ENCODE data around the gene LRRC4C.

The LRRC4C gene

GRCh38 chr11:40370821-40371616, 1088.4 kb downstream of the LRRC4C start:
- no peak for DNase-seq (ENCODE audit: low read depth)

GRCh38 chr11:40360206-40360798, 1099.2 kb downstream of the LRRC4C start:
- DNase-seq (ENCODE audit: low read depth): no peak

GRCh38 chr11:40354121-40354520, 1105.3 kb downstream of the LRRC4C start:
- no peak for DNase-seq (ENCODE audit: low read depth)

- DNase-seq (ENCODE audit: low read depth): no peak
Measured at GRCh38 chr11:40340911-40341310, 1118.5 kb downstream of the LRRC4C start.

- no peak for DNase-seq (ENCODE audit: low read depth)
Measured at GRCh38 chr11:40338739-40339138, 1120.7 kb downstream of the LRRC4C start.

- no peak for DNase-seq (ENCODE audit: low read depth)
Measured at GRCh38 chr11:40338062-40338461, 1121.4 kb downstream of the LRRC4C start.

GRCh38 chr11:40337118-40337517, 1122.3 kb downstream of the LRRC4C start:
- DNase-seq (ENCODE audit: low read depth): no peak

GRCh38 chr11:40328890-40329614, 1130.4 kb downstream of the LRRC4C start:
- DNase-seq (ENCODE audit: low read depth): no peak

GRCh38 chr11:40323241-40323640, 1136.2 kb downstream of the LRRC4C start:
- no peak for DNase-seq (ENCODE audit: low read depth)

- DNase-seq (ENCODE audit: low read depth): no peak
Measured at GRCh38 chr11:40321537-40321936, 1137.9 kb downstream of the LRRC4C start.

- no peak for DNase-seq (ENCODE audit: low read depth)
Measured at GRCh38 chr11:40316171-40316570, 1143.3 kb downstream of the LRRC4C start.

GRCh38 chr11:40315122-40315521, 1144.3 kb downstream of the LRRC4C start:
- no peak for DNase-seq (ENCODE audit: low read depth)

- DNase-seq (ENCODE audit: low read depth): no peak
Measured at GRCh38 chr11:40314327-40314726, 1145.1 kb downstream of the LRRC4C start.

GRCh38 chr11:40306938-40307548, 1152.4 kb downstream of the LRRC4C start:
- no peak for DNase-seq (ENCODE audit: low read depth)

GRCh38 chr11:40302669-40303068, 1156.8 kb downstream of the LRRC4C start:
- DNase-seq (ENCODE audit: low read depth): no peak

- no peak for DNase-seq (ENCODE audit: low read depth)
Measured at GRCh38 chr11:40295466-40295865, 1164.0 kb downstream of the LRRC4C start.

GRCh38 chr11:40294741-40295140, 1164.7 kb downstream of the LRRC4C start:
- peak; percentile 43 for DNase-seq (ENCODE audit: low read depth)

- no peak for DNase-seq (ENCODE audit: low read depth)
Measured at GRCh38 chr11:40294349-40294735, 1165.1 kb downstream of the LRRC4C start.

GRCh38 chr11:40293655-40294348, 1165.7 kb downstream of the LRRC4C start:
- peak; percentile 45 for DNase-seq (ENCODE audit: low read depth)

- DNase-seq (ENCODE audit: low read depth): no peak
Measured at GRCh38 chr11:40292721-40293508, 1166.5 kb downstream of the LRRC4C start.

- DNase-seq (ENCODE audit: low read depth): no peak
Measured at GRCh38 chr11:40291741-40292140, 1167.7 kb downstream of the LRRC4C start.
